Left renal cortex interstitium (tissue), 4 donors: ENCODE results near the gene NOL12. TPM values are rescaled to one million over a fixed set of nuclear protein-coding genes. Genes with fewer than 3 reads are reported as not detected.
"Not testable (repeated sequence)": the region's sequence is repeated elsewhere in the genome, so short reads cannot be mapped to it uniquely, and the experiment has no call there.

ENCODE experiments used
- DNase-seq, 4 donors: peaks; one replicate each; pipeline ENCODE4 v3.0.0-alpha.2; 2013; ENCODE audit warnings: low read depth in 4 of 4, low spot score in 2 of 4, missing footprints in 1 of 4
- polyA plus RNA-seq, 4 donors: library from polyadenylated mRNA; unstranded; fragments of 120-200 nt; gene quantifications; one replicate each; pipeline ENCODE4 v1.2.1, GENCODE V29; 2013; ENCODE audit not compliant: insufficient read length in 4 of 4

Gene NOL12
- polyA plus RNA-seq, 4 donors = 17.2 to 27.0 (median 23.9) TPM

DNA sequence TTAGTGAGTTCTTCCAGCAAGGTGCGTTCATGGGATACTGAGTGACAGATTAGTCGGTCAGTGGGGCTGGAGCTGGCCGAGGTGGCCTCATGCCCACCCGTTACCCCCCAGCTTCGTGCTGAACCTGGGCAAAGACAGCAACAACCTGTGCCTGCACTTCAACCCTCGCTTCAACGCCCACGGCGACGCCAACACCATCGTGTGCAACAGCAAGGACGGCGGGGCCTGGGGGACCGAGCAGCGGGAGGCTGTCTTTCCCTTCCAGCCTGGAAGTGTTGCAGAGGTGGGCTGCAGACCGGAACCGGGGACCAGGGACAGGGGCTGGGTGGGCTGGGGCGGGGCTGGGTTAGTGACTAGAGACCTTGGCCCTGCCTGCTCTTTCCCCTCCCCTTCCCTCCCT is 7.8 kb upstream of the NOL12 start:
- no peak for DNase-seq

DNA sequence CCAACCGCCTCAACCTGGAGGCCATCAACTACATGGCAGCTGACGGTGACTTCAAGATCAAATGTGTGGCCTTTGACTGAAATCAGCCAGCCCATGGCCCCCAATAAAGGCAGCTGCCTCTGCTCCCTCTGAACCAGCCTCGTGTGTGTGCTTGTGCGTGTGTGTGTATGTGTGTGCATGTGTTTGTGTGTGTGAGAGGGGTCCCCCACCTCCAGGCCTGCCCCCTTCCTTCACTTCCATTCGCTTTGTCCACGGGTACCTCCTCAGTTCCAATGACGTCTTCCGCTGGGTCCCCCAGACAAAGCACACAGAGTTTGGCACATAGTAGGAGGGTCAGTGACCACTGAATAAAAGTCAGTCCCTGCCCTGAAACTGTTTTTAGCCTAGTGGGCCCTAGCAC is 6.5 kb upstream of the NOL12 start:
- DNase-seq = no peak

DNA sequence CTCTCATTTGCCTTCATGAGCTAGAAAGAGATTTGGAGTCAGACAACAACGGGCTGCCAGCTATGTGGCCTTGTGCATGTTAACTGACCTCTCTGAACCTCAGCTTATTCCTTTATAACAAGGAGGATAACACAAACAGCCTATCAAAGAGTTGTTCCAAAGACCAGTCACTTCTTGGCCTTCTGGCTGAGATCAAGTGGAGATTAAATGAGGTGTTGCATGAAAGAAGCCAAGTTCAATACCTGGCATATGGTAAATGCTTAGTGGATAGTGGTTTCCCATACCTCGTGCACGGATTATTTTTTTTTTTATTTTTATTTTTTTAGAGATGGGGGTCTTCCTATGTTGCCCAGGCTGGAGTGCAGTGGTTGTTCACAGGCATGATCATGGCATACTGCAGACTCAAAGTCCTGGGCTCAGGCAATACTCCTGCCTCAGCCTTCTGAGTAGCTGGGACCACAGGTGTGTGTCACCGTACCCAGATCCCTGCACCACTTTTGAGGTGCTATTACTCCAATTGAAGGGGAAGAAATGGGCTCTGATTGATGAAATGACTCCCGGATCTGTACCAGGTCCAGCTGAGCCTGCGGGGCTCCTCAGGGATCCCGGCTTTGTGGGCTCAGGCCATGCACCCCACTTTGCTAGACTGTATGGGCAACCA is 5.8 kb upstream of the NOL12 start:
- DNase-seq = no peak

GRCh38 chr22:37681001-37681424 is 5.1 kb upstream of the NOL12 start:
- DNase-seq = no peak

- no peak for DNase-seq
These were observed 4.5 kb upstream of the NOL12 start for GRCh38 chr22:37681556-37682049.

DNA sequence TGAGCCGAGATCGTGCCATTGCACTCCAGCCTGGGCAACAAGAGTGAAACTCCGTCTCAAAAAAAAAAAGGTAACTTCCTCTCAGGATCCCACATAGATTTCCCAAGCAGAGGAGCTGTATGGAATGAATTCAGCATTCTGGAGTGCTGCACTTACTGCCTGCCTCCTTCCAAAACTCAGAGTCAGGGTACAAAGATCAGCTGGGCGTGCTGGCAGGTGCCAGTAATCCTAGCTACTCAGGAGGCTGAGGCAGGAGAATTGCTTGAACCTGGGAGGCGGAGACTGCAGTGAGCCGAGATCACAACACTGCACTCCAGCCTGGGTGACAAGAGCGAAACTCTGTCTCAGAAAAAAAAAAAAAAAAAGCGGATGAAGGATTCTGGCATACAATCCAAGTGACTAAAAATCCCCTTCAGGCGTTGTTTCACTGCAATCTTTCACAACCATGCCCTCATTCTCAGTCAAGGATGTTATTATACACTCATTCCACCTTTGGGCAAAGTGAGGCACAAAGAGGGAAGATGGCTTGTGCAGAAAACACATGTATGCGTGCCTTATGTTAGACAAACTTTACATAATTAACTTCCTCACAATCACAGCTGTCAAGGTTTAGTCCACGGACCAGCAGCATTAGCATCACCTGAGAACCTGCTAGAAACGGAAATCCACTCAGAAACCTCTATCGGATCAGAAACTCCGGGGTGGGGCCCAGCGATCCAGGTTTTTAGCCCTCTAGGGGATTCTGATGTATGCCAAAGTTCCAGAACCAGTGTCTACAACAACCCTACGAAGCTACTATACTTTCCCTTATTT is 1.1 kb upstream of the NOL12 start:
- DNase-seq = no peak

- no peak for DNase-seq
These were observed 4.3 kb downstream of the NOL12 start for GRCh38 chr22:37690407-37690806.

DNA sequence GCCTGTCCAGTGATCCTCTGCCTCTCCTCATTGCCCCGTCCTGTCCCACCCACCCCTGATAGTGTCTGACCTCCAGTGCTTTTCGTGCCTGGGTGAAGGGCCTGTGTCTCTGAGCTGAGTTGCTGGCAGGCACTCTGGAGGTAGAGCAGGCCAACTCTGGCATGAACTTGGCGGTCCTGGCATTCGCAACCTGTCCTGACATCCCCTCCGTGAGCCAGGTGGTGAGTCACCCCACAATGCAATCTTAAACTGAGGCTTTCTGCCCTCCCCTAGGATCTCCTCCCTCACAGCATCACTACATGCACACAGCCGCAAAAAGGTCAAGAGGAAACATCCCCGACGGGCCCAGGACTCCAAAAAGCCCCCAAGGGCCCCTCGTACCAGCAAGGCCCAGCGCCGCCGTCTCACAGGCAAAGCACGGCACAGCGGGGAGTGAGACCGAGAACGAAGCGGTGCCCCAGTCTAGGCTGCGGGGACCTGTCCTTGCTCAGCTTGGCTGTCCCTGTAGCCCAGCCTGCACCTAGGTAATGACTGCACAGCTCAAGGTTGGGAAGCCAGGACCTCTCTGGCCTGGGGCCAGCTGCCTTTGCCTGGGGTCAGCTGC is 4.9 kb downstream of the NOL12 start:
- no peak for DNase-seq

GRCh38 chr22:37692627-37693285 is 6.6 kb downstream of the NOL12 start:
- DNase-seq = no peak

DNA sequence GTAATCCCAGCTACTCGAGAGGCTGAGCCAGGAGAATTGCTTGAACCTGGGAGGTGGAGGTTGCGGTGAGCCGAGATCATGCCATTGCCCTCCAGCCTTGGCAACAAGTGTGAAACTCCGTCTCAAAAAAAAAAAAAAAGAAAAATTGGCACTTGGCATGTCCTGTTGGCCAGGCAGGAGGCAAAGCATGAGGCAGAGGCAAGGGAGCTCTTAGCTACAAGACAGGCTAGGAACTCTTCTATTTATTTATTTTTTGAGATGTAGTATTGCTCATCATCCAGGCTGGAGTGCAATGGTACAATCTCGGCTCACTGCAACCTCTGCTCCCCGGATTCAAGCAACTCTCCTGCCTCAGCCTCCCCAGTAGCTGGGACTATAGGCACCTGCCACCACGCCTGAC is 8.0 kb downstream of the NOL12 start:
- not testable (repeated sequence) for DNase-seq

GRCh38 chr22:37696260-37696656 is 10.1 kb downstream of the NOL12 start:
- not testable (repeated sequence) for DNase-seq

DNA sequence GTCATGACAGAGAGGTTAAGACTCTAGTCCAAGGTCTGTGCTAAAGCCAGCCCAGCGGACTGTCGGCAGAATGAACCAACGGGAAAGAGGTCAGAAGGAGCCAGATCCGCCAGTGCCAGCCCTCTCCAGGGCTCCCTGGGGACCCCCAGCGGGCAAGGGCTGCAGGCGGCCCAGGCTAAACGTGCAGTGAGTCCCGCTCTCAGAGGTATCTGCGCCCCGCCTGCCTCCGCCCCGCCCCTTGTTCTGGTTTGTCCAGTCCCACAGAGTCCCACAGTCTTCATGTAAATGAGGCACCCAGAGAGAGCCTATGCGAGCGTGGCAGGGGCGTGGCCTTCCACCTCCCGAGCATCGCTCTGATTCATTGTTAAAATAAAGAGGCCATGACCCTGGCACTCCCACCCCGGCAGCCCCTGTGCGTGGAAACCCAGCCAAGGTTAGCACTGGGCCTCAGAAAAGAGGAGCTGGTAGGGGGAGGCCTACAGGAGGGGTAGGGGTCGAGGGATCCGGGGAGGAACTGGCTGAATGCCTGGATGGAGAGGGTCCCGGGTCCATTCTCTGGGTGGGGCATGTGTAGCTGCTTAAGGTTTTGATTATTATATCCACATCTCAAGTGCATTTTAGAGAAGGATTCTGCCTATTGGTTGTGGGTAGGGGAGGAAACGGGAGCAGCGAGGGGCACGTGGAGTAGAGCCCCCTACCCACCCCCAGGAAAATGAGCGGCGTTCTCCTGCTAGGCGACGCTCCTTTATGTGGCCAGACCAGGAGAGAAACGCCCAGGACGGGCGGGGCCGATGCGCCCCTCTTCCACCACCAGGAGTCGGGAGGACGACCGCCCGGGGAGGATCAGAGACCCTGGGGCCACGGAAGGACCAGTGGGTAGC is 10.8 kb downstream of the NOL12 start, which contains the start of gene TRIOBP:
Gene TRIOBP (plus strand): TSS at position 392 of the 881 bp plus-strand sequence. CDS start 4,318 bp downstream, outside the sequence.
- peak in 2 of 4 donors; percentile 80 to 89 for DNase-seq

GRCh38 chr22:37697538-37697835 is 11.3 kb downstream of the NOL12 start:
- no peak for DNase-seq

DNA sequence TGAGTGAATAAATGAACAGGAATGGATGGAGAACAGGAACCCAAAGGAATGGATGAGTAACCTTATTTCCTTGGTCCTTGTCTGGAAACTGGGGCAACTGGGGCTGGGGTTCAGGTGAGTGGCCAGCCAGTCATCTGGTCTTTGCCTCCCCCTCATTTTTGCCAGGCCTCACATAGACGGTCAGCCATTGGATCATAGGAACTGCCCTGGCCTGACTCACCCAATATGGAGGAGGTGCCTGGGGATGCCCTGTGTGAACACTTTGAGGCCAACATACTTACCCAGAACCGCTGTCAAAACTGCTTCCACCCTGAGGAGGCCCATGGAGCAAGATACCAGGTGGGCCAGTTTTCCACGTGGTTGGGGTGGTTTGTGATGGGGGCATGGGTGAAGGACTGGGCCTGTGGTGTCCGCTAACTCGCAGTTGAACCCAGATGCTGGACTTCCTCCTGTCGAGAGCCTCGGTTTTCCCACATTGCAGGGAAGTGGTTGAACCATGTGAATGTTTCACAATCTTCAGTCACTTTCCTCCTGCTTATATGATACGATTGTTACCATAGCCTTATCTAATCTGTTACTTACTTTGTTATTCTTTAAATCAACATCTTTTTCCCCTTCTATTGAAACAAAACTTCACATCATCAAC is 15.1 kb downstream of the NOL12 start:
- no peak for DNase-seq

- no peak for DNase-seq
These were observed 17.8 kb downstream of the NOL12 start for GRCh38 chr22:37703906-37704305.

GRCh38 chr22:37704645-37705044 is 18.5 kb downstream of the NOL12 start:
- DNase-seq = no peak

DNA sequence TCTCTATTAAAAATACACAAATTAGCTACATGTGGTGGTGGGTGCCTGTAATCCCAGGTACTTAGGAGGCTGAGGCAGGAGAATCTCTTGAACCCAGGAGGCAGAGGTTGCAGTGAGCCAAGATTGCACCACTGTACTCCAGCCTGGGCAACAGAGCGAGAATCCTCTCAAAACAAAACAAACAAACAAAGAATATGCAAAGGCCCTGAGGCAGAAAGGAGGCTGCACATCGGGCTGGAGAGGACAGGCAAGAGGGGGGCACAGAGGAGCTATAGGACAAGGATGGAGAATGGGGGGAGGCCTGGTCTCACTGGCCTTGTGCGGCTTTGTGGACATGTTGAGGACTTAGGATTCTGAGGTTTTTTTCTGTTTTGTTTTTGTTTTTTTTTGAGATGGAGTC is 19.1 kb downstream of the NOL12 start:
- DNase-seq = no peak

DNA sequence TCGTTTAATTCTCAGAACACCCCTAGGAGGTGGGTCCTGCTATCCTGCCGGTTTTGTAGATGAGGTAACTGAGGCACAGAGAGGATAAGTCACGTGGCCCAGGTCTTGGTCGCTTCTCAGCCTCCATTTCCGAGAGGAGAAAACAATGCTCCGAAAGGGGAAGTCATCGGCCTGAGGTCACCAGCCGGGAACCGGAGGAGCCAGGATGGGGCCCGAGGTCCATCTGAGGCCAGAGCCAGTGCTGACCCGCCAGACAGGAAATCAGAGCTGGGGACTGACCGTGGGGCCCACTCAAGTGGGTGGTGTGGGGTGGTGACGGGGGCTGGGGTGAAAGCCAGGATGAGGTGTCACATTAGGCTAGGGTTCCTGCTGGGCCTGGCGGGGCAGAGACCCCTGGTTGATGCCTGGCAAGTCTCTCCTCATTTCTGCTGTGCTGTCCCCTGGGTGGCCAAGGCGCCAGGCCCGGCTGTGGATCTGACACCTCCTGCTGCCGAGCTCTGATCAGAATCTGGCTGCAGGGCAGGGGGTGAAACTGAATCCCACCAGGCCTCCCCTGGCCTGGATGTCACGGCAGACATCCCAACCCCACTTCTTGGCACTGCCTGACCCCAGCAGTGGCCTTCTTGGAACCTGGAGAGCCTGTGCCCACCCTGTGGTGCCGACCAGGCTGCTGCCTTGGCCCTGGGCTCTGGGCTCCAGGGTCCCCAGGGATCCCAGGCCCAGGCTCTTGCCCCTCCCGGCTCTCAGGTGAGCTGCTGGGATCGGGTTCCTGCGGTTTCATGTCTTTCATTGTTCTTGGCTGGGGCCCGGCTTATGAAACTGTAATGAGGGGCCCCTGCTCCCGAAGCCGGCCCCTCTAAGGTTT is 22.7 kb downstream of the NOL12 start:
- no peak for DNase-seq

- no peak for DNase-seq
These were observed 23.3 kb downstream of the NOL12 start for GRCh38 chr22:37709445-37709765.
